Right lung (tissue), 5 donors: ENCODE measurements around the gene KLRG1. TPM values are rescaled to one million over a fixed set of nuclear protein-coding genes. Genes with fewer than 3 reads are reported as not detected.

Experiments
- DNase-seq, 2 donors: peaks; one replicate each; pipeline ENCODE4 v3.0.0-alpha.2; 2013
- polyA plus RNA-seq, 5 donors: library from polyadenylated mRNA; unstranded; fragments of 120-200 nt; gene quantifications; one replicate each; pipeline versions ENCODE4 v1.2.1 to v1.2.3, GENCODE V29; 2013; ENCODE audit warnings: inconsistent platforms in 1 of 5, low replicate concordance in 1 of 5; ENCODE audit not compliant: insufficient read length in 5 of 5, insufficient read depth in 1 of 5

Gene KLRG1
- polyA plus RNA-seq, 5 donors = 1.1 to 2.7 (median 1.5) TPM

DNA sequence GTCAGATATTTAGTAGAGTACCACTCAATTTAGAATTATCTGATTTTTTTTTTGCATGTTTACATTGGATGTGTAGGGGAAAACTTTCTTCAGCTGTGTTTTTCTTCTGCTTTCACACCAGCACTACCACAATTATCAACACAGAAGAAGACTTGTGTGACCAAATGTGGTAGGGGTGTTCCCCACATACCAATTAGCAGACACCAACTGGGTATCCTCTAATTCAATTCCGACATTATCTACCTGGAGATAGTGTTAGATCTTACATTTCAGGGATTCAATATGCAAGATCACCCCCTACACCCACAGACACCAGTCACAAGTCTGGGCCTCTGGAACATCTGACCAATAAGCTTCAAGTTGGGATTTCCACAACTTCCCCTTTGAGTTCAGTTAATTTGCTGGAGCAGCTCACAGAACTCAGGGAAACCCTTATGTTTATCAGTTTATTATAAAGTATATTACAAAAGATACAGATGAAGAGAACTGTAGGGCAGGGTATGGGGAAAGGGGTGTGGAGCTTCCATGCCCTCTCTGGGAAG lies 4.1 kb upstream of the KLRG1 start:
- no peak for DNase-seq

- DNase-seq = no peak
Observed at GRCh38 chr12:8987163-8987562, 2.2 kb upstream of the KLRG1 start.

DNA sequence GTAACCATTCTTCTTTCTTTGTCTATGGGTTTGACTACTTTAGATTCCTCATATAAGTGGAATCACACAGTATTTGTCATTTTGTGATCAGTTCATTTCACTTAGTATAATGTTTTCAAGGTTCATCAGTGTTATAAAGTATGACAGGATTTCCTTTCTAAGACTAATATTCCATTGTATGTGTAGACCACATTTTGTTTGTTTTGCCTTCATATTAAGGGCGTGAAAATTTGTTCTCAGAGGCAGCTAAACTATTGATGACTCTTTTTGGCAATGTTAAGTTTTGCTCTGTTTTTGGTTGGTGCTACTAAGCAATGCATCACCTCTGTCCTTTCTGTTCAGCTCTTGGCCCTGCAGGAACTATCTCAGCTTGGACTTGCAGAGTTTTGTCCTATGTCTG lies 1.7 kb upstream of the KLRG1 start:
- DNase-seq = no peak

DNA sequence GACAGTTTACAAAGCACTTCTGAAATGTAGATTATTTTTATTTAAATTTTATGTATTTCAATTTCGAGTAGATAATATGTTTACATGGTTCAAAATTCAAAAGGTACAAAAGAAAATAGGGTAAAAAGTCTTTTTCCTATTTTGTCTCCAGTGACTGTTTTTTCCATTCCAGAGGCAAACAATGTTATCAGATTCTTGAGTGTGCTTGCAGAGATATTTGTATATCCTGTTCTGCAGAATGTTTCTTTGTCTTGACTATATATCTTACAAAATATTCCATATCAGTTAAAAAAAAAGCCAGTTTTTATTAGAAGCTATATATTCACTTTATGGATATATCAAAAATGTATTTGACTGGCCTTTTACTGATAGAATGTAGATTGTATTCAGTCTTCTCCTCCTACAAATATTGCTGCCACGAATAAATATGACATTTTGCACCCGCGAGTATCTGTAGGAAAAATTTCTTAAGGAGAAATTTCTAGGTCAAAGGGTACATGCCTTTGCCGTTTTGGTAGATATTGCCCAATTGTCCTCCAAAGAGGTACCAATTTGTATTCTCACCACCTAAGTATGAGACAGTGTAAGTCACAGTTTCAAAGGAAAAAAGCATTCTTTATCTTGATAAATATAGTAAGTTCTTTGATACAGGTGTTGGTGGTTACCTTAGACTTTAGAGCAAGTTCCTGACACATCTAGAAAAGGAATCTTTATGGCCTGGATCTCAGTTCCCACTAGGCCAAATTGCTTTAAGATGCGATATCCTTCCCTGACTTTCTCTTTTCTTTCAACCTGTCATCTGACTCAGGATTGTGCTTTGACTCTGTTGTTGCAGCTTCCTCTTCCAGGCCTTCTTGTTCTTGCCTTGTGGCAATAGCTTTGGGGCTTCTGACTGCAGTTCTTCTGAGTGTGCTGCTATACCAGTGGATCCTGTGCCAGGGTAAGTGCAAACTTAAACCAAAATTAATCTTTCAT lies 2.3 kb downstream of the KLRG1 start:
- DNase-seq = no peak

DNA sequence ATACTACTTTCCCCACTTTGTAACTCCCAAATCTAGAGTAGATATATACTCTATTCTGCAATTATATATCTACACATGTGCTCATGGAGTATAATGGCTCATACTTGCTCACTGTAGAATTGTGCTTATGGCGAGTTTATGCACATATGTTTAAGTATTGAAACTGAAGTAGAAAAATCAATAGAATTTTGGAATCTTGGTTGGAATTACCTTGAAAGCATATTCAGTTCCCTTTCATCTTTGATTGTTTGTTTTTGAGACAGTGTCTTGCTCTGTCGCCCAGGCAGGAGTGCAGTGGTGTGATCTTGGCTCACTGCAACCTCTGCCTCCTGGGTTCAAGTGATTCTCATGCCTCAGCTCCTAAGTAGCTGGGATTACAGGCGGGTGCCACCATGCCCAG lies 4.5 kb downstream of the KLRG1 start:
- DNase-seq = no peak

- no peak for DNase-seq
Observed at GRCh38 chr12:8995021-8995775, 5.9 kb downstream of the KLRG1 start.

GRCh38 chr12:8996682-8997405 lies 7.5 kb downstream of the KLRG1 start:
- DNase-seq = no peak

DNA sequence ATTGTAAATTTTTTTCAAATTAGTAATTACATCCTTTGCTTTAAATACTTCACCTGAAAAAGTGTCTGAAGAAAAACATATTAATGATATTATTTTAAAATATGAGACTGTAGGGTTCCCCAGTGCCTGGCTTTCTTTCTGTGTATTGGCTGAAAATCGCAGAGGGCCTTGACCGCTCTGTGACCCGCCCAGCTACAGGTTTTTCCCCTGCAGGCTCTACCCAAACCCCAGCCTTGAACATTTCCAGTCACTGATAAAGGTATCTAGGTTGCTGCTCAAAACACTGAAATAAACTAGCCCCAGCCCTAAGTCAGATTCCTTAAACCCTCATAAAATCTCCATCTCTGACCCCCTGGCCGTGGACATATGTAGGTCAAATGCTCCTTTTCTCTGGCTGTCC lies 11.9 kb downstream of the KLRG1 start:
- no peak for DNase-seq

DNA sequence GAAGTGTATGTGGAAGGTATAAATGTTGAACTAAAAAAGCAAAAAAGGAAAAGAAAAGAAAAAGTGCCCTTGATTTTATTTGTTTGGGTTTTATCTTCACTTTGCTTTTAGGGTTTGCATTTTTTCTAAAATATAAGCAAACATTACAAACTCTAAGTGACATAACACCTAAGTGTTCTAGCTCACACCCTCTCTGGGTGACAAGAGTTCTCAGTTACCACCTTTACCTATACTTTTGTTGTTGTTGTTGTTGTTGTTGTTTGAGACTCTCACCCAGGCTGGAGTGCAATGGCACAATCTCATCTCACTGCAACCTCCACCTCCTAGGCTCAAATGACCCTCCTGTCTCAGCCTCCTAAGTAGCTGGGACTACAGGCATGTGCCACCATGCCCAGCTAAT lies 13.0 kb downstream of the KLRG1 start:
- DNase-seq = no peak

GRCh38 chr12:9022592-9022991 lies 33.2 kb downstream of the KLRG1 start:
- no peak for DNase-seq

DNA sequence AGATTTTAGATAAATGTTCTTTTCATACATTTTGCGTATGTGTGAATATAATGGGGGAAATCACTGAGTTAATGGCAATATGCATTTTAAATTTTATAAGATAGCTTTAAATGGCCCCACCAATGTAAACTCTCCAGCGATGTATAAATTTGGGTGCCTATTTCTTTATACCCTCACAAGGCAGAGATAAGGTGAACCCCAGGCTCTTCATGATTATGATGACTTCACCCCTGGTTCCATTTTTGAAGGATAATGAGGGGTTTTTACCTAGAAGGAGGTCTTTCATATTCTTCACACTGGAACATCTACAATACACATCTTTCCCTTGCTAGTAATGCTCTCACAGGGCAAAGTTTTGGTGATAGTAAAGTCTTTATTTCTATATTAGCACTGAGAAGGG lies 35.2 kb downstream of the KLRG1 start:
- no peak for DNase-seq

GRCh38 chr12:9027161-9028059 lies 38.1 kb downstream of the KLRG1 start:
- no peak for DNase-seq

DNA sequence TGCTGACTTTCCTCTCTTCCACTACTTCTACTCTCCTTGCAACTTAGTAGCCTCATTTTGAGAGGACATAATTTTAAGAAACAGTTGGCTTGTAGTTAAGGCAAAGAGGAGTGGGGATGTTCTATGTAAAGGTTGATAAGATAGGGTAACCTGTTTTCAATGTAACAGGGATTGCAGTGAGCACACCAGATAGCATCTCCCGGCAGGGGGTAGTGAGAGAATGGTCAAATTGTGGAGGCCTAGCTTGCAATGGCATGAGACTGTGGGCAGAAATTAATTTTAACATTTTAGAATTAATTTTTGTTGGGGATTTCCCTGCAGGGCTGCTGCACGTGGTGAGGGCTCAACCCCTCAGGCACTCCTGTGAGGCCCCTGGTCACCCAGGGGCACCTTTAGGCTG lies 41.4 kb downstream of the KLRG1 start:
- DNase-seq = no peak

DNA sequence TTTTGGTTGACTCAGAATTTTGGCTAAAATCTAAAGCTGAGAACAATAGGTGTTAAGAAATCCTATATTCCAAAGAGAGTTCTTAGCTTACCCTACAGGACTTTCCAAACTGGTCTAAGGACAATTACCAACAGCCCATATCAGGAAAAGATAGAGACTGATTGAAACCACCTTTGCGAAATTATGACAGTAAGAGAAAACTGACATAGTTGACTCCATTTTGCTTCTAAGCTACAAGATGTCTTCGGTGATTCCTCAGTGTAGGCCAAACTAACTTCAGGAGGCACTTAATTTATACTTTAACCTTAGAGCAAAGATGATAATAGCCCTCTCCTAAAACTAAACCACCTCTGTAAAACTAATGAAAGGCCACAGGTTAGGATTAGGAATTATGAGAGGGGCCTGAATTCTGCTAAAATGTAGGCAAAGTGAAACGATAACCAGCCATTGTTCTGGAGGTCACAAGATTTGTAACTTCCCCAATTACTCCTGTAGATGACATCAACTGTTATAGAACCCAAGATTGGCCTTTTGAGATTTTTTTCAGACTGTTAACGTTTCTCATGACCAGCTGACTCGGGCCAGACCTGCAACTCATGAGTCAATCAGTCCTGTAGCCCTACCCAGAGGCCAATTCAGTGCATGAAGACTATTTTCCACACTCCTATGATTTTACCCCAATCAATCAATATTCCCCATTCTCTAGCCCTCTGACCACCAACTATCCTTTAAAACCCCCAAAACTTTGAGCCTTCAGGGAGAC lies 43.0 kb downstream of the KLRG1 start:
- no peak for DNase-seq

DNA sequence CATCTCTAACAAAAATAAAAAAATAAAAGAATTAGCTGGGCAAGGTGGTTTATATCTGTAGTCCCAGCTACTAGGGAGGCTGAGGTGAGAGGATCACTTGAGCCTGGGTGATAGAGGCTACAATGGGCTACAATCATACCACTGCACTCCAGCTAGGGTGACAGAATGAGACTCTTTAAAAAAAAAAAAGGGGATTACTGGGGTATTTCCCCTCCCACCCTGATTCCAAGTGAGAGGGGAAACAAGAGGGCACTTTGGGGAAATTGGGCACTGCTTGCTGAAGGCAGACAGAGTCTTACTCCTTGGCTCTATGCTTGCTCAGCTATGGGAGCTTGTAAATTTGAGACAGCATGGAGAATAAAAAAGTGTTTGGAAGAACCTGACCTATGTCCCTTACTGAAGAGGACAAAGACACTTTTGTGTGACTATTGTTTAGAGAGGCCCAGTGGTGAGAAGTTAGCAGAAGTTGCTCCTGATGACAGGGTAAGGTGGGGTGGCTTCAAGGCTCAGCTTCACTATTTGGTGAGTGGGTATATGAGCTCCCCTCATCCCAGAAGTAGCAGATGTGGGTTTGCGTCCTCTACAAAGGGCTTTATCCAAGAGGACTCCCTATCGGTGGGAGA lies 44.0 kb downstream of the KLRG1 start:
- DNase-seq = no peak

GRCh38 chr12:9034095-9034494 lies 44.7 kb downstream of the KLRG1 start:
- DNase-seq = no peak

DNA sequence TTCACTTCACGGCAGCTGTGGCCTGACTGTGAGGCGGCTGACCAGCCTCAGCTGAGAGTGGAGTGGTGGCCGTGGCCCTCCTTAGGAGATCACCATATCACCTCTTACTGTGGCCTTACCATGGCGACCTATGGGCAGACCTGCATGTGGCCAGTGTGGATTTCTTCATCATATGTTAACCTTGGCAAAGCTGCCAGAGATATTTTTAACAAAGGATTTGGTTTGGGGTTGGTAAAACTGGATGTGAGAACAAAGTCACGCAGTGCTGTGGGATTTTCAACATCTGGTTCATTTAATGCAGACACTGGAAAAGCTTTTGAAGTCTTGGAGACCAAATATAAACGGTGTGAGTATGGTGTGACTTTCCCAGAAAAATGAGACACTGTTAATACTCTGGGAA lies 46.9 kb downstream of the KLRG1 start:
- DNase-seq = no peak

DNA sequence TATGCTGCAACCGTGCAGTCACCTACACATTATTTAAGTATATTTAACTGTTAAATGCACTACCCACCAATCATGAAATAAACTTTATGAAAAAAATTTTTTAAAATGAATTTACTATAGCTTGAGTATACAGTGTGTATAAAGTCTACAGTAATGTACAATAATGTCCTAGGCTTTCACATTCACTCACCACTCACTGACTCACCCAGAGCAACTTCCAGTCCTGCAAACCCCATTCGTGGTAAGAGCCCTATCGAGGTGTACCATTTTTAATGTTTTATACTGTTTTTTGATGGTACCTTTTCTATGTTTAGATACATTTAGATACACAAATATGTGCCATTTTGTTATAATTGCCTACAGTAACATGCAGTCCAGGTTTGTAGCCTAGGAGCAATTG lies 48.1 kb downstream of the KLRG1 start:
- DNase-seq = no peak

DNA sequence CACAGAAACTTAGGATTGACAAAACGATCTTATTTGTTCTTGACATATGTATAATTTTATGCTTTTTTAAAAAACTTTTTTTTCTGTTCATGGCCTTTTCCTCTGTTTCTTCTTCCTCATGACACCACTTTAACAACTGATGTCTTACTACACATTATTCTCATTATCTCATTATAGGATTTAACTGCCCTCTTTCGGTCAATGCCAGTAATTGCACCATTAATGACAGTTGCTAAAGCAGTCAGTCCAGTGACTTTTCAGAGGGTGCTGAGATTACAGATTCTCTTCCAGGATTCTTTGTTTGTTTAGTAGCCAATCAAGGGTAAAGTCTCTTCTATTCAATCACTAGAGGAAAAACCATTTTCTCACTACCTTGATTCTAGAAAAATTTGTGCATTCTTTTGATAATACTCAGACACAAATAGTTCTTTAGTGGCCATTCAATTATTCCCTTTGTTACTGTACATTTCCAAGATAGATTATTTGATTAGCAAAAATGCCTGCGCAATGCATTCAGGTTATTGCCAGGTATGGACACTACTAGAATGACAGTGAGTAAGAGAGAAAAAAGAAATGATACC lies 50.1 kb downstream of the KLRG1 start:
- DNase-seq = no peak
